GM12801 (cell line): ENCODE results near the gene KDR.

ENCODE experiments used
- TF ChIP-seq, protein P1 (sequence below): IDR thresholded peaks from one replicate; pipeline ENCODE4 v1.5.1; 2011; ENCODE audit warnings: control low read depth; ENCODE audit not compliant: insufficient read length; ENCODE audit errors: extremely low read depth

KDR gene

DNA sequence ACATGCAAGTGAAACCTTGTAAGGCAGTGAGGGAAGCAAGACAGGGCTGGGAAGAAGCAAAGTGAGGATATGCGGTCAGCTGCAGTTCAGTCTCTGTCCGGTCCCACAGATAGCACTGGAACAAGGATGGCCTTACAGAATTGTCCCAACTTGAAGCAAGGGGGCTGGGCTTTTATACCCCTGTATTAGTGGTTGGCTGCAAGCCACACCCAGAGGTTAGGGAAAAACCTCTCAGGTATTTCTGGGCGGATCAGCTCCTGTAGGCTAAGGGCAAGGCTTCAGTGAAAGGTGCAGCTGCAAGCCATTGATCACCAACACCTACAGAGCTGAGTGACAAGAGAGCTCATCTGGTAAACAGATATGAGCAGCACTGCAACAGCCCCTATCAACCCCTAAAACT lies 89.0 kb downstream of the KDR start:
- TF ChIP-seq, protein P1, sequence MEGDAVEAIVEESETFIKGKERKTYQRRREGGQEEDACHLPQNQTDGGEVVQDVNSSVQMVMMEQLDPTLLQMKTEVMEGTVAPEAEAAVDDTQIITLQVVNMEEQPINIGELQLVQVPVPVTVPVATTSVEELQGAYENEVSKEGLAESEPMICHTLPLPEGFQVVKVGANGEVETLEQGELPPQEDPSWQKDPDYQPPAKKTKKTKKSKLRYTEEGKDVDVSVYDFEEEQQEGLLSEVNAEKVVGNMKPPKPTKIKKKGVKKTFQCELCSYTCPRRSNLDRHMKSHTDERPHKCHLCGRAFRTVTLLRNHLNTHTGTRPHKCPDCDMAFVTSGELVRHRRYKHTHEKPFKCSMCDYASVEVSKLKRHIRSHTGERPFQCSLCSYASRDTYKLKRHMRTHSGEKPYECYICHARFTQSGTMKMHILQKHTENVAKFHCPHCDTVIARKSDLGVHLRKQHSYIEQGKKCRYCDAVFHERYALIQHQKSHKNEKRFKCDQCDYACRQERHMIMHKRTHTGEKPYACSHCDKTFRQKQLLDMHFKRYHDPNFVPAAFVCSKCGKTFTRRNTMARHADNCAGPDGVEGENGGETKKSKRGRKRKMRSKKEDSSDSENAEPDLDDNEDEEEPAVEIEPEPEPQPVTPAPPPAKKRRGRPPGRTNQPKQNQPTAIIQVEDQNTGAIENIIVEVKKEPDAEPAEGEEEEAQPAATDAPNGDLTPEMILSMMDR: no peak

DNA sequence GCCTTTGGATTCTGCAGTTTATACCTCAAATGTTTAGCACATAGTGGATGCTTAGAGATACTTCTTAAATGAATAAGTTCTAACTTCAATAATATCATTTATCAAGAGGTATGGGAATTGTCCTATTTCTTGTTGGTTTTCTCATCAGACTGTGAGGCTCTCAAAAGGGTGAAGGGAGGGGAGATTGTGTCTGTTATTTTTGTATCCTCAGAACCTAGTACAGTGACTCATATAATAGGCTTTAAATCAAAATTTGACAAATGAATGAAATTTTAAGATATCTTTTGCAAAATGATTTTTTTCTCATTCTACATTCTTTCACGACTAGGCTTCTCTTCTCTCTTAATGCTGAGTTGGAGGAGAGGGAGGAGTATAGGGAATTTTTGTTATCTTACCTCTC lies 89.5 kb downstream of the KDR start:
- TF ChIP-seq, protein P1: no peak

DNA sequence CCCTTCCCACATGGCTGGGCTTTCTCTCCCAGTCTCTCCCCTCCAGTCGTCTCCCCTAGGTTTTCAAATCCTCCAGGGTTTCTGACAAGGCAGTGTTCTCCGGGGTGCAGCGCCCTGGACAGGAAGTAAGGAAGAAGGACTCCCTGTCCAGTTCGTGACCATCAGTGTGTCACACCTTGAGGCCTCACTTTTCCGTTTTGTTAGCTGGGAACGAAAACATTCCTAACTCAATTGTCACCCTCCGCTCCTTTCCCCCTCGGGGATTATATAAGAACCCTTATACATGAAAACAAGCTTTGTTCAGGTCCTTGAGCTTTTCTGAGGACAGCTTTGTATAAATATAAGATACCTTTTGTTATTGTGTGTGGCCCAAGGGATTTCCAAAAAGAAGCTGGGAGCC lies 92.1 kb downstream of the KDR start:
- TF ChIP-seq, protein P1: no peak

DNA sequence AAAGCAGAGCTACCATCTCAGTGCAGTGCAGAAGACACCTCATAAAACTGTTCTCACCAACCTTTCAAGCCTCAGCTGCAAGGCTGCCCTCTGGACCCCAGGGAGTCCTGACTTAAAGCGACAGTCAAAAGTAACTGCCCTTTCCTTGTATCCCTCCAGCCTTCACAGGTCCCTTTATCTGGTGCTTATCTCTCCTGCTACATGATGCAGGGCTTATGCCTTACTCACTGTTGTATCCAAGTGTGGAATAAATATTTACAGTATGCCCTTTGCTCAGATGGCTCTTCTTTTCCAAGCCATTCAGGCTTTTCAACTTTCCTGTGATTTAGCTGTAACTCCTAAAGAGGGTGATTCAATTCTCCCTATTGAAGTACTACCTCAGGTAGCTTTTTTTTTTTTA lies 92.6 kb downstream of the KDR start:
- TF ChIP-seq, protein P1: no peak

DNA sequence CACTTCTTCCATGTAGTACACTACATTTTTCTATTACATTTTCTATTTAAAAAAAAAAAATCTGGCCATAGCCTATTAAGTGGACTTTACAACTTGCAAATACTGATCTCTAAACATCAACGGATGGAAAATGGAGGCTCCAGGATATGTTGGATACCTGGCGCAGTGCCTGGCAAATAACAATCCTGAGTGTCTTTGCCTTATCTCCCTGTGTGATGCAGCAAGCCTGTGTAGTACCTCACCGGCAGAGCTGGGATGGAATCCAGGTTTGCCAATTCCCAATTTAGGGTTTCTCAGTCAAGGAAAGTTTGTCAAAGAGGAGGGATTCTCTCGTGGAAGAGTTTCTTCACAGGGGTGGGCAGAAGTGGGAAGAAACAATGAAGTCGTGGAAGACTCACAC lies 93.2 kb downstream of the KDR start:
- TF ChIP-seq, protein P1: no peak

DNA sequence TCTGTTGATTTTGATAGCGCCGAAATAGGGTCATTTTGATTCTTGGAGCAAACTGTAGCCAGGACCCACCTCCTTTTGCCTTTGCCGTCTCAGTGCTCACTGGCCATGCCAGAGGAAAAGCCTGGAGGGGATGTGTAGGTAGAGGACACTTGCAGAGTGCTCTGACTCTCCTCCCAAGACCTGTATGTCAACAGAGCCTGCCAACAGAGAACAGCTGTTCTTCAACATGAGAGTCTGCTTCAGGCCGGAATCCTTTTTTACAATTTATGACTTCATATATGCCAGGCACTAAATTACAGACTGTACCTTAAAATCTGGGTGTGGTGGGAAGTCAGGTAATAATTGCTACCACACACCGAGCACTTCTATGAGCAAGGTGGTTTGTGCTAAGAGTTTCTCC lies 94.2 kb downstream of the KDR start:
- TF ChIP-seq, protein P1: no peak

DNA sequence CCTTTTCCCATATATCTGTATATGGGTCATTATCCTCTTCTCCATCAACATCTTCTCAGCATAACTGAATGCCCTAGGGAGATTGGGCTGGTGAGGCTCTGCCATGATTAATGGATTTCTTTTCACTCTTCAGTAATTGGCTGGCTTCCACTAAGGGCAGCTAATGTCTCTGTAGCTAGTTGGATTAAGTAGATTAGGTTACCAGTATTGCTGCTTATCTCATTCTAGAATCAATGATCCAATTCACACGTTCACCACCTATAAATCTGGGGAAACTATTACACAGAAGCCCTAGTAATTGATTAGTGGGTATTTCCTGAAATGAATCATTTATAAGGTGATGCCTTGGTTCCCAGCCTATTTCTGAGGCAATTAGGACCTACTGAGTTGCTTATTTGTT lies 94.8 kb downstream of the KDR start:
- TF ChIP-seq, protein P1: no peak
